IPS-11a (cell line): ENCODE data around the gene PAQR6.

Source experiments
- H3K4me3 ChIP-seq: one replicate; pipeline ENCODE4 v1.5.1; 2013; ENCODE audit warnings: low read depth, low read length, control low read depth

The PAQR6 gene

DNA sequence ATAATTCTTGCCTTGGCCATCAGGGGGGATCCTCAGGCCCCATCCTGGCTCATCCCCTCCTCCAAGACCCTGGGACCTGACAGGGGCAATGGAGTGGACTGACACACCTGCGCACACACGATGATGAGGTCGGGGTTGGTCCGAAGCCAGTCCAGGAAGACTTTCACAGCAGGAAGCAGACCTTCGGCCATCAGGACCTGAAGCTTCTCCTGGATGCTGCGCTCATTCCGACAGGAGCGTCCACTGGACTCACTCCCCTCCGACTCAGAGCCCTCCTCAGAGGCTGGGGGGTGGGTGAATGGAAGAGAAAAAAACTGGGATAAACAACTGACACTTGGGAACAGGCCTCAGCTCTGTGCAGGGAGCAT, 15.4 kb upstream of the PAQR6 start:
- no peak overlapping the region for H3K4me3 ChIP-seq

DNA sequence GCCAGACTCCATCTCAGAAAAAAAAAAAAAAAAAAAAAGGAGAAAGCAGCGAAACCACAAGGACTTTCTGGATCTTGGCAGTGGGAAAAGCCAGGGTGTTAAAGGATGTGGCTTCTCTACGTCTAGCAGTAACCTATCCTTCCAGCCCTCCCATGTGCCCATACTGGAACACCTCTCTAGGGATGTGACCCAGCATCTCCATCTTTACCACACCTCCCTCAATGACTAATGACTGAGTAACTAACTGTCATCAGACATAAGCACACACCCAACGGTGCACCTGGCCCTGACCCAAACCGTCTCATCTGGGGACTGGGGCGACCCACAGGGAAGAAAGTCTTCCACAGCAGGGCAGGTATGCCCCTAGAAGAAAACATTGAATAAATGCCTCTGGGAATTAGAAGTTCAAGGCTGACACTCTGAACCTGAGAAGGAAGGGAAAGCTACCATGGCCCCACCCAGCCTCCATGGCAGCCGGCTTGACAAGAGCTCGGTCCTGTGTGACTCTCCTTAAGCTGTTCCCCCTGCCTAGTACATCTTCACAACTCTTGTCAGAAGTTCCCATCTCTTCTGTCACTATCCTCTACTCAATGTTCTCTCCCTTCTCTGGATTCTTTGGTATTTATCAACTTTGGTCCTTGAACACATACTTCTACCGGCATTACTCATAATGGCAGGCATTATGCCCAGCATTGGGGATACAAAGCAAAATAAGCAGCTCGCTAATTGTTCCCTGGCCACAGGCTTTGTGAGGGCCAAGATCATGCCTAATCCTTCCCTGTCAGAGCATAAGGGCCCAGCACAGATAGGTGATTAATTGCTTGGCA, 14.8 kb upstream of the PAQR6 start:
- no peak overlapping the region for H3K4me3 ChIP-seq

DNA sequence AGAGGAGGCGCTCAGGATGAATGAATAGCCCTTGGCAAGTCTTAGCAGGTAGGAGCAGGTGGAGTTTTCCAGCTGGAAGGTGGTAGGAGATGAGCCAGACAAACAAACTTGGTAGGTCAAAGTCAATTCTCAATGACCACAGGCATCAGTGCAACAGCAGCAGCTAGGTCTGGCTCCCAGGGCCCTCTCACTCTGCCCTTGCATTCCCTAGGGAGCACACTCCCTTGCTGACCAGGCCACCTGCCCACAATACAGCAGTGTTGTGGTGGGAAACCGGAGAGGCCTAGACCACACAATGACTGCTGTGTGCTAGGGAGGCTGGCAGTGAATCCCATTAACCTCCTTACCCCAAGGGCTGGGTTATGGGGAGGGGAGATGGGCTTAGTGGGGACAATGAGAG, 13.0 kb upstream of the PAQR6 start:
- H3K4me3 ChIP-seq: no peak overlapping the region

DNA sequence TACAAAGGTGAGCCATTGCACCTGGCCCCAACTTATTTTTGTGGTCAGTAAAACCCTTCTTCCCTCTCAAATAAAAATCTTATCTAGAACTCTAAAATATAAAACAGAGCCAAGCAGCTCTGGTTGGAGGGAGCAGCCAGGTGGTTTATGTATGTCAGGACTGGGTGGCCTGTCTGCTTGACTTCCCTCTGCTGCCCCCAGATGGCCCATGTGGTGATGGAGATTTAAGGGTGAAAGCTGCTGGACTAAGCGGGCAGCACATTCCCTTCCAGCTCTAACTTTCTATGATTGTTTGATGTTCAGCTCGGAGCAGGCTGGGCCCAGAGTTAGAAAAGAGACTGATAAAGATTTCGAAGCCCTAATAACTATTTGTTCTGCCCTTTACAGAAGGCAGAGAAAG, 11.9 kb upstream of the PAQR6 start:
- H3K4me3 ChIP-seq: no peak overlapping the region

DNA sequence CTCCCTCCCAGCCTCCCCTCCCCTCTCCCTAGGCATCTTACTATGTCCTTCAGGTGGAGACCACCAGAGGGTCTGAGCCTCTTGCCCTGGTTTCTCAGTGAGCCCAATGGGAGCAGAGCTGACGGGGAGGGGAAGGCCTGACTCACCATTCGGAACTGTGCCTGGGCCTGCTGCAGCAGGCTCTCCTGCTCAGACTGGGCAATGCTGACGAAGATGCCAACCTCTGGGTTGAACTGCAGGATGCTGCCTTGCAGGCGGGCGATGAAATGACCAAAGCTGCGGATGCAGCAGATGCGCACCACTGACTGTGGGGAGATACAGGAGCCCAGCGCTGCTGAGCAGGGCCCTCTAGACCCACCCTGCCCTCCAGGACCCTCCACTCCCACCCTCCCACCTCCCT, 11.0 kb upstream of the PAQR6 start:
- H3K4me3 ChIP-seq: no peak overlapping the region

DNA sequence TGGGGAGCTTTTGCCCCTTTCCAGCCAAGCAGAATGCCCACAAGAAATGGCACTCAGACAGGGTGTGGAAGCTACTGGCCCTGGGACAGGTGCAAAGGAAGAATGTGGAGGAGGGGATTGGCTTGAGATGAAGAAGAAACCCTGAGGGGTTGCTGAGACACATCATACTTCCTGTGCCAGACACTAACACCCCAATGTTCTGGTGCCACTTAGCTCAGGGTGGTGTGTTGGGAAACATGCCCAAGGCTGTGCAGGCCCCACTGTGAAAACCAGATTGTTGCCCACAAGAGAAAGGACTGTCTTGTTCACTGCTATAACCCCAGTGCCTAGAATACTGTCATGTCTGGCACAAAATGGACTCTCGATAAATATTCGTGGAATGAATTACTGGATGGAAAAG, 9.9 kb upstream of the PAQR6 start:
- H3K4me3 ChIP-seq: no peak overlapping the region

DNA sequence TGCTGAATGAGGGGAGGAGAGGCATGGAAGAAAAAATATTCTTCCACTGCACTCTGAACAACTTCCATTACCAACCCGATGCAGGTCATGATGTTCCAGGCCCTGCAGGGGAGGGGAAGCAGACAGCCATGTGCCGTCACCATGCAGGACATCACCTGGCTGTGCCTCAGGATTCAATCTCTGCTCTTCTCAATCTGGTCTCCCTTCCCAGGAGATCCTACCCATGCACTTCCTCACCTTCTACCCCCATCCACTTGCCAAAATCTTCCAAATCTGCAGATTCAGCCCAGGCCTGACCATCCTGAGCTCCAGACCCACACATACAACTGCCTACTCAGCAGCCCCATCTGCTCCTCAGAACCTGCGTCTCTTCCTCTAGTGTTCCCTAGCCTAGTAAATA, 5.8 kb upstream of the PAQR6 start:
- no peak overlapping the region for H3K4me3 ChIP-seq

DNA sequence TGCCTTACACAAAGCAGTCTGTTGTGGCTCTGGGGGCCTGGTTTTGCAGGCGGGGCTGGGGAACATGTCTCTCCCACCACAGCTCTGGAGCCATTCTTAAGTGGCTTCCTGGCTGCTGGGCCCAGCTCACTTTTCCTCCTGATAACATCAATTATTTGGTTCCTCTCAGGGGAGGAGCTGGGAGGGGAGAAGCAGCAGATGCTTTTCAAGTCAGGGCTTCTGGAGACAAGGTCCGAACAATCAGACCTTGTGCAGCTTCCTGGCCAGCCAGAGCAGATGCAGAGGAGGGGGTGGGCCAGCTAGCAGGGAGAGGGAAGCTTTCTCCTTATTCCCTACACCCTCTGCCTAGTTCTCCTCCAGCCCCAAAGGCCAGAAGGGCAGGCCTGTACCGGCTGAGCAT, 3.7 kb upstream of the PAQR6 start:
- H3K4me3 ChIP-seq: no peak overlapping the region

DNA sequence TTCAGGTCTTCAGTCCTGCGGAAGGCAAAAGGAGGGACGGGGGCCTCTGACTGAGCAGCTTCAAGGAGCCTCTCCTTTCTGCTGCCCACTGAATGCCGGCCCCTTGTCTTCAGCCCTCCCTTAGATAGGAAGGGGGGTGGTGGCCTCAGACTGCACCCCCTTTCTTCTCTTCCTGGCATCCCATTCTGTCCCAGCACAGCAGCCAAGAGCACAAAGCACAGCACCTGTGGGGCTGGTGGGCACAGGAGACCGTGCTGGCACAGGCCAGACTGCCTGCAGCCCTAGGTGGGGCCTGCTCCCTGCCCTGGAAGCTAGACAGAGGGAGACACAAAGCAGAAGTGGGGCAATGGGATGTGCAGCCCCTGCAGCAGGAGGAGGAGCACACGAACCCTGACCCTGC, 1.7 kb upstream of the PAQR6 start:
- H3K4me3 ChIP-seq: no peak overlapping the region

DNA sequence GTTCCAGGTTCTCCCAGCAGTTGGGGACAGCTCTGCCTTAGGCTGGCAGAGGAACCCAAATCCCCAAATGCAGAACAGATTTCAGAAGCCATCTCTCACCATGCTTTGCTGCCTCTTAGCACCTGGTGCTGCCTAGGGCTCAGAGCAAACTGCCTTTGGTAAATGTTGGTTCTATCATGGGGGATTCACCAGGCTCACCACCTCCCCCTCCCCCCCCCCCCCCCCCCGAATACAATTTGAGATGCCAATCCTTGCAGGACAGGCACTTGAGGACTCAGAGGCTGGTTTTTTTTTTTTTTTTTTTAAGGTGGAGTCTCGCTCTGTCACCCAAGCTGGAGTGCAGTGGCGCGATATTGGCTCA, 447 bp upstream of the PAQR6 start:
- no peak overlapping the region for H3K4me3 ChIP-seq

DNA sequence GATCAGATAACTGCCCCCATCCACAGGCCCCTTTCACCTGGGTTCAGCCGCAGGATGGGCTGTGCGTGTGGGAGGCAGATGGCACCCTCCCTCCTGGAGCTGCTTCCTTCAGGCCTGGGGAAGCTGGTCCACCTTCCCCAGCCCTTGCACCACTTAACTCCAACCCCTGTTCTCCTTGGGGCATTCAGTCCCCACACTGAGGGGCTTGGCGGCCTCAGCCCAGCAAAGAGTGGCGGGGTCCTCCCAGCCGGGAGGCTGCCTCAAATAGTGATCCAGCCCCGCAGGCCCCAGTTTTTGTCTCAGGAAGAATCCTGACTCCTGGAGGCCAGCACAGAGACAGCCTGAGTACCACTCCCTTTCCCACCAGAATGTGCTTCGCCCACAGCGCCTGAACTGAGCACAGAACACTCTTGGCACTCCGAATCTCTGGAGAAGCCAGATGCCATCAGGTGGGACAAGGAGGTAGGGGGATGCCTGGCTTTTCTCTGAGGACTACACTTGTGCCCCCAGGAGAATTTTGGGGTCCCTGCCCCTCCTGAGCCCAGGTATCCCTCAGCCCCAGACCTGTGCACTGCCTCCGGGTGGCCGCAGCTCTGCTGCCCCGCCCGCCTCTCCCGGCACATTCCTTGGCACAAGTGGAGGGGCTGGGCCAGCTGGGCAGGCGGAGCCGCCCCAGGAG, 936 bp downstream of the PAQR6 start:
- no peak overlapping the region for H3K4me3 ChIP-seq

DNA sequence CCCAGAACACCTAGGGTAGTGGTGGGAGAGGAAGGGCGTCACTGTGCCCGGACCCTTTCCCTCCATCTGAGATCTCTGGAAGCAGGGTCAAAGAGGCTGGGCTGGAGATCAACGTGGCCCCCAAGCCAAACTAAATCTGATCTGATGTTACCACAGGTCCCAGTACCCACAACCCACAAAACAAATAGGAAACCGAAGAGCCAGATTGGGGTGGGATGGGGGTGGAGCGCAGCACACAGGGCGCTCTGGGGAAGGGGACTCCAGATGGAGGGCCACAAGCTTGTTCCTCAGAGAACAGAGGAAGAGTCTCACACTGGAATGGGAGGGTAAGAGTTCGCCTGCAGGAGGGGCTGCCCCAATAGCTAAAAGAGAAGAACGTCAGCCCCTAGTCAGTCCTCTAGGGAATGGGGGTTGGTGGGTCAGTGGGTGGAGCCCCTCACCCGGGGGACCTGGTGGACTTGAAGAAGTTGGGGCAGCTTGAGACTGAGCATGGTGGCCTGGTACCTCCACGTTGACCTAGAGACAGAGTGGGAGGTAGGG, 1.5 kb downstream of the PAQR6 start:
- H3K4me3 ChIP-seq: no peak overlapping the region

DNA sequence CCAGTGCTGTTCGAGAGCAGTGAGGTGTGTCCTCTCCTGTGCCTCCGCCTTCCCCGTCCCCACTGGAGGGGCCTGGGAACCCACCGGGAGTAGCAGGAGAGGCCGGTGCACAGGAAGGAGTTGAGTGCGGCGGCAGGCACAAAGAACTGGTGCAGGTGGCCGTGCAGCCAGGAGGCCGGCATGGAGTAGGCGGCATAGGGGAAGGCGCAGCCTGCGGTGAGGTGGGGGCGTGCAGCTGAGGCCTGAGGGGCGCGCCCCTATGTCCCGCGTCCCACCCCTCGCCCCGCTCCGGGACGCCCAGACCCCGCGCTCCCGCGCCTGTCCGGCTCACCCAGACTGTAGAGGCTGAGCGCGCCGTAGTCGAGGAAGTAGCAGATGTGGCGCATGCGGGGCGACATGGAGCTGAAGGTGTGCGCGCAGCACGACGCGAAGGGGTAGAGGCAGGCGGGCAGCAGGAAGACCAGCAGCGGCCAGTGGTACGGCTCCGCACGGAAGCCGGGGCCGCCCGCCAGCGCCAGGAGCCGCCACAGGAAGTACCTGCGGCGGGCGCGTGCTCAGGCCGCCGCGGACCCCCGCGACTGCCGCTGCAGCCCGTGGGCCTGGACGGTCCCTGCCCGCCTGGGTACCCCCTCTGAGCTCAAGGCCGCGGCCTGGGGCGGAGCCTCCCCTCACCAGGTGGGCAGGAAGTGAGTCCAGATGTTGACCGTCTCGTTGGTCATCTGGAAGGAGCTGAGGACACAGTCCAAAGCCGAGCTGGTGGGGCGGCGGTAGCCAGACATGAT, 2.2 kb downstream of the PAQR6 start:
- no peak overlapping the region for H3K4me3 ChIP-seq

DNA sequence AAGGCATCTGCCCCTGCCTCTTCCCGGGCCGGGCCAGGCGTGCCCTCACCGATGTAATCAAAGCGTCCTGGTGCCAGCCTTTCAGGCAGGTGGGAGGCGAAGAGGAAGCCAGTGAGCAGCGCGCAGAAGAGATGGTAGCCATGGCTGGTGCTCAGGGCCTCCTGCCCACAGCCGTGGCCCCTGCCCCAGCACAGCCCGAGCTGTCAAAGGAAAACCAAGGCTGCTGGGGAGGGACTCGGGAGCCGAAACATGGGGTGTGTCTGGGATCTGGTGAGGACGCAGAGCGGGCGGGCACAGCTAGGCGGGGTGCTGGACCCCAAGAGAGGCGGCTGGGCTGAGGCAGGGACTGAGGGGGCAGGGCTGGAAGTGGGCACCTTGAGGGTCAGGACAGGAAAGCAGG, 3.1 kb downstream of the PAQR6 start:
- H3K4me3 ChIP-seq: no peak overlapping the region

DNA sequence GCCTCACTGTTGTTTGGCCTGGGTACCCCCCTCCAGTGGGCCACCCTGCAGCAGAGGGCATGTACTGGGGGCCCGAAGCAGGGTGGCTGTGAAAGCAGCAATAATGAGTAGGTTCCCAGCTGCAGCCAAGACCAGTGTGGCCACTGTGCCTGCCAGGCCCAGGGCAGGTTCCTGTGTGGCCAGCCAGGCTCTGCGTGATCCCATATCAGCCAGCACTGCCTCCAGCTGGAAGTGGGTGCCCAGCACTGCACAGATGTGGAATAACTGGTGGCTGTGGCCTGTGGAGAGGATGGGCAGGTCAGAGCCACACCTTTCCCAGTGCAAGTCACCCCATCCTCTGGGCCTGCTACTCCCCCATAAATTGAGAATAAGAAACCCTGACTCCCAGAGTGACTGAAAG, 3.7 kb downstream of the PAQR6 start:
- no peak overlapping the region for H3K4me3 ChIP-seq

DNA sequence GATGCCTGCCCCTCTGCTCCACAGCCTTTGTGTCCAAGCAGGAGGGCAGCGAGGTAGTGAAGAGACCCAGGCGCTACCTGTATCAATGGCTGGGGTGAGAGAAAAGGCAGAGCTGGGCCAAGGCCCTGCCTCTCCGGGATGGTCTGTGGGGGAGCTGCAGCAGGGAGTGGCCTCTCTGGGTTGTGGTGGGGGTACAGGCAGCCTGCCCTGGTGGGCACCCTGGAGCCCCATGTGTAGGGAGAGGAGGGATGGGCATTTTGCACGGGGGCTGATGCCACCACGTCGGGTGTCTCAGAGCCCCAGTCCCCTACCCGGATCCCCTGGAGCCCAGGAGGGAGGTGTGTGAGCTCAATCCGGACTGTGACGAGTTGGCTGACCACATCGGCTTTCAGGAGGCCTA, 5.1 kb downstream of the PAQR6 start:
- no peak overlapping the region for H3K4me3 ChIP-seq

DNA sequence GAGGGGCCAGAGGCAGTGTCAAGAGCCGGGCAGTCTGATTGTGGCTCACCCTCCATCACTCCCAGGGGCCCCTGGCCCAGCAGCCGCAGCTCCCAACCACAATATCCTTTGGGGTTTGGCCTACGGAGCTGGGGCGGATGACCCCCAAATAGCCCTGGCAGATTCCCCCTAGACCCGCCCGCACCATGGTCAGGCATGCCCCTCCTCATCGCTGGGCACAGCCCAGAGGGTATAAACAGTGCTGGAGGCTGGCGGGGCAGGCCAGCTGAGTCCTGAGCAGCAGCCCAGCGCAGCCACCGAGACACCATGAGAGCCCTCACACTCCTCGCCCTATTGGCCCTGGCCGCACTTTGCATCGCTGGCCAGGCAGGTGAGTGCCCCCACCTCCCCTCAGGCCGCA, 5.9 kb downstream of the PAQR6 start, which contains the start of gene BGLAP:
BGLAP (plus strand) TSS at position 259 of the 400 bp plus-strand sequence; CDS start at position 307, 48 bp downstream.
- H3K4me3 ChIP-seq: no peak within 1 kb of the TSS

DNA sequence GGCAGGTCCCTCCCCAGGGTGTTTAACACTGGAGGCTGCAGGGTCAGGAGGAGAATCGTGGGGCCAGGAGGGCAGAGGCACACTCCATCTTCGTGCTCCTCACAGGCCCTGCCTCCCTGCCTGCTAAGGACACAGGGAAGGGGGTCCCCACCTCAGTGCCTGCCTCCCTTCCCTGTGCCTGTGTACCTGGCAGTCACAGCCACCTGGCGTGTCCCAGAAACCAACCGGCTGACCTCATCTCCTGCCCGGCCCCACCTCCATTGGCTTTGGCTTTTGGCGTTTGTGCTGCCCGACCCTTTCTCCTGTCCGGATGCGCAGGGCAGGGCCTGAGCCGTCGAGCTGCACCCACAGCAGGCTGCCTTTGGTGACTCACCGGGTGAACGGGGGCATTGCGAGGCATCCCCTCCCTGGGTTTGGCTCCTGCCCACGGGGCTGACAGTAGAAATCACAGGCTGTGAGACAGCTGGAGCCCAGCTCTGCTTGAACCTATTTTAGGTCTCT, 6.5 kb downstream of the PAQR6 start:
- no peak overlapping the region for H3K4me3 ChIP-seq

DNA sequence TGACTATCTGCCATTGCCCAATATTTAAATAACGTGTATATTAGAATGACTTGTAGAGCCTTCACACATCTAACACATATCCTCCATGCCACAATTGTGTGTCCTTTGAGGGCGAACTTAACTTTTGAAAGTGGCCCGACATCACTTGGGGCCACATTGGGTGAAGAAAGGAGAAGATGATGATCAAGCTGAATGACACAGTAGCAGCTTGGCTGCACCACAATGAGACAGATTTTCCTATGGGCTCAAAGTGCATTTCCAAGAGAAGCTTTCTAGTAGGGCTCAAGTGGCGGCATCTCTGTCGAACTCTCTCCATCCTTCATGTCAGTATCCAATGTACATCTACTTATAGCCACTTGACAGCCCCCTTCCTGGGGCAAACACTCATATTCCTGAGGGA, 9.6 kb downstream of the PAQR6 start:
- no peak overlapping the region for H3K4me3 ChIP-seq

DNA sequence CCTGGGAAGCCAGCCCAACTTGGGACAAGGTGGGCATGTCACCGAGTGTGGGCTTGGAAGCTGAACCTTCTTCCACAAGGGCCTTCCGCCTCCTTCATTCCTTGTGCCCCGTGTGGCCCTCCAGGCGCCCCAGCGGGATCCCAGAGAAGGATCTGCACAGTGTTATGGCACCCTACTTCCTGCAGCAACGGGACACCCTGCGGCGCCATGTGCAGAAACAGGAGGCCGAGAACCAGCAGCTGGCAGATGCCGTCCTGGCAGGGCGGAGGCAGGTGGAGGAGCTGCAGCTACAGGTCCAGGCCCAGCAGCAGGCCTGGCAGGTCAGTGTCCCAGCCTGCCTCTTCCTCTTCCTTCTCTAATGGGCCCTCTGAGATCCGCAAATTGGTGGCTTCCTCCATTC, 11.7 kb downstream of the PAQR6 start:
- H3K4me3 ChIP-seq: no peak overlapping the region

DNA sequence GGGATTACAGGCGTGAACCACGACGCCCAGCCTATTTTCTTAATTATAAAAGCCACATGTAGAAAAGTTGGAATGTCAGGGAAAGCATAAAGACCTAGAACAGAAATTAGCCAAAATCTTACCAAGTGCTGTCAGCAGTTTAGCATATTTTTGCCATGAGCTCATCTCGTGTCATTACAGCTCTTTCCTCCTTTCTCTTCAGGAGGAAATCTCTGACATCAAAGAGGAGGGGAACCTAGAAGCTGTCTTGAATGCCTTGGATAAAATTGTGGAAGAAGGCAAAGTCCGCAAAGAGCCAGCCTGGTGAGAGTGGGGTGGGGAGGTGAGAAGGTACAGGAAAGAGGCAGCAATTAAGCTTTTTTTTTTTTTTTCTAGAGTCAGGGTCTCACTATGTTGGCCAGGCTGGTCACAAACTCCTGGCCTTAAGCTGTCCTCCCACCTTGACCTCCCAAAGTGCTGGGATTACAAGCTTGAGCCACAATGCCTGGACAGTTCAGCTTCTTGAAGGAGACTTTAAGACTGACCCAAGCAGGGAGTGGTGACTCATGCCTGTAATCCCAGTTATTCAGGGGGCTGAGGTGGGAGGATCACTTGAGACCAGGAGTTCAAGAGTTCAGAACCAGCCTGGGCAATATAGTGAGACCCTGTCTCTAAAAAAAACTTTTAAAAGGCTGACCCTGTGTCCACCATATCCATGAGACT, 14.3 kb downstream of the PAQR6 start:
- H3K4me3 ChIP-seq: no peak overlapping the region
